Measurements from ENCODE around the gene CDK5R2.

The CDK5R2 gene

GRCh38 chr2:218961229-218961628 is 1.8 kb downstream of the CDK5R2 start:
- Histone ChIP-seq H3K4me3 (replicated peaks; ENCODE audit: insufficient read depth, low read length) (no peak overlapping the region), H3K27ac (replicated peaks) (no peak overlapping the region), H3K27me3 (ENCODE audit: insufficient read depth, poor library complexity, severe bottlenecking) (peaks cover 78% of the 10 kb centered on the region)
- DNase-seq (ENCODE audit: low read depth in 1 of 2, low spot score in 1 of 2): no peak
- TF ChIP-seq, protein P1, sequence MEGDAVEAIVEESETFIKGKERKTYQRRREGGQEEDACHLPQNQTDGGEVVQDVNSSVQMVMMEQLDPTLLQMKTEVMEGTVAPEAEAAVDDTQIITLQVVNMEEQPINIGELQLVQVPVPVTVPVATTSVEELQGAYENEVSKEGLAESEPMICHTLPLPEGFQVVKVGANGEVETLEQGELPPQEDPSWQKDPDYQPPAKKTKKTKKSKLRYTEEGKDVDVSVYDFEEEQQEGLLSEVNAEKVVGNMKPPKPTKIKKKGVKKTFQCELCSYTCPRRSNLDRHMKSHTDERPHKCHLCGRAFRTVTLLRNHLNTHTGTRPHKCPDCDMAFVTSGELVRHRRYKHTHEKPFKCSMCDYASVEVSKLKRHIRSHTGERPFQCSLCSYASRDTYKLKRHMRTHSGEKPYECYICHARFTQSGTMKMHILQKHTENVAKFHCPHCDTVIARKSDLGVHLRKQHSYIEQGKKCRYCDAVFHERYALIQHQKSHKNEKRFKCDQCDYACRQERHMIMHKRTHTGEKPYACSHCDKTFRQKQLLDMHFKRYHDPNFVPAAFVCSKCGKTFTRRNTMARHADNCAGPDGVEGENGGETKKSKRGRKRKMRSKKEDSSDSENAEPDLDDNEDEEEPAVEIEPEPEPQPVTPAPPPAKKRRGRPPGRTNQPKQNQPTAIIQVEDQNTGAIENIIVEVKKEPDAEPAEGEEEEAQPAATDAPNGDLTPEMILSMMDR (IDR thresholded peaks at IDR 0.05; ENCODE audit: insufficient read depth, low read length): no peak
- TF ChIP-seq GABPA (IDR thresholded peaks at IDR 0.05; ENCODE audit: low read depth): no peak
- TF ChIP-seq, protein P2, sequence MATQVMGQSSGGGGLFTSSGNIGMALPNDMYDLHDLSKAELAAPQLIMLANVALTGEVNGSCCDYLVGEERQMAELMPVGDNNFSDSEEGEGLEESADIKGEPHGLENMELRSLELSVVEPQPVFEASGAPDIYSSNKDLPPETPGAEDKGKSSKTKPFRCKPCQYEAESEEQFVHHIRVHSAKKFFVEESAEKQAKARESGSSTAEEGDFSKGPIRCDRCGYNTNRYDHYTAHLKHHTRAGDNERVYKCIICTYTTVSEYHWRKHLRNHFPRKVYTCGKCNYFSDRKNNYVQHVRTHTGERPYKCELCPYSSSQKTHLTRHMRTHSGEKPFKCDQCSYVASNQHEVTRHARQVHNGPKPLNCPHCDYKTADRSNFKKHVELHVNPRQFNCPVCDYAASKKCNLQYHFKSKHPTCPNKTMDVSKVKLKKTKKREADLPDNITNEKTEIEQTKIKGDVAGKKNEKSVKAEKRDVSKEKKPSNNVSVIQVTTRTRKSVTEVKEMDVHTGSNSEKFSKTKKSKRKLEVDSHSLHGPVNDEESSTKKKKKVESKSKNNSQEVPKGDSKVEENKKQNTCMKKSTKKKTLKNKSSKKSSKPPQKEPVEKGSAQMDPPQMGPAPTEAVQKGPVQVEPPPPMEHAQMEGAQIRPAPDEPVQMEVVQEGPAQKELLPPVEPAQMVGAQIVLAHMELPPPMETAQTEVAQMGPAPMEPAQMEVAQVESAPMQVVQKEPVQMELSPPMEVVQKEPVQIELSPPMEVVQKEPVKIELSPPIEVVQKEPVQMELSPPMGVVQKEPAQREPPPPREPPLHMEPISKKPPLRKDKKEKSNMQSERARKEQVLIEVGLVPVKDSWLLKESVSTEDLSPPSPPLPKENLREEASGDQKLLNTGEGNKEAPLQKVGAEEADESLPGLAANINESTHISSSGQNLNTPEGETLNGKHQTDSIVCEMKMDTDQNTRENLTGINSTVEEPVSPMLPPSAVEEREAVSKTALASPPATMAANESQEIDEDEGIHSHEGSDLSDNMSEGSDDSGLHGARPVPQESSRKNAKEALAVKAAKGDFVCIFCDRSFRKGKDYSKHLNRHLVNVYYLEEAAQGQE (IDR thresholded peaks at IDR 0.05; ENCODE audit: insufficient replicate concordance, low read depth): no peak
- no peak for TF ChIP-seq POLR2AphosphoS5 (IDR thresholded peaks at IDR 0.05; ENCODE audit: low read depth)
- no peak for TF ChIP-seq SPI1 (IDR thresholded peaks at IDR 0.05; ENCODE audit: borderline replicate concordance, low read depth)

DNA sequence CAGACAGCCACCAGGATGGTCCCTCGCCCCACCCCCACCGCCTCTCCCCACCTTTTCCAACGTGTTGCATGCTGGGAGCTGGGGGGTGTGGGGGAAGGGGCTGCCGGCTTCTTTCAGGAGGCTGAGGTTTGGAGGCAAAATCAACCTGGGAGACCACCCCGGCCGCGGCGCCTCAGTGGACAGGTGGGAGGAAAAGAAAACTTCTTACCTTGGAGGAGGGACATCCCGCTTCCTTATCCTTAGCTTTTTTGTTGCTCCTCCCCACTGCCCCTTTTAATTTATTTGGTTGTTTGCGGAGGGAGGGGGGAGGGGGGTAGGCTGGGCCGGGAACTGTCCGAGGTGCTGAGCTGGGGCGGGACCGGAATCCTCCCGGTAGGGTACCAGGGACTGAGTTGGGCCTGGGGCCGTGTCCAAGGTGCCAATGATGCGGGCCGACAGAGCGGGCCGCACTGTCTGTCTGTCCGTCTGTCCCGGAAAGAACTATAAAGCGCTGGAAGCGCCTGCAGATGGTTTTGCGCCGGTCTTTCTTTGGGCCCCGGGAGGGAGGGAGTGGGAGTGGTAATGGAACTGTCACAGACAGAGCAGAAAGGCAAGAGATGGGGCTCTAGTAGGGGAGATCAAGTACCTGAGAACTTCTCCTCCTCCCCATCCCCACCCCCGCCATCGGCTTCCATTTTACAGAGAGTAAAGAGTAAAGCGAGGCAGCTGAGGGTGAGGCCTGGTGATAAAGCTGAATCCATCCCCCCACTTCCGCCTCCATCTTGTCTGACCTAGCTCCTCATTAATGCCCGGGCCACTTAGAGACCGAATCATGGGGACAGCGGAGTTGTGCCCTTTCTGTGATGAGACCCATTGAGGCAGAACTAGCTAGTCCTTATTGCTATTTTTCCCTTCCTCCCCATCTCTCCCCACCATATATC is 2.4 kb downstream of the CDK5R2 start:
- DNase-seq (ENCODE audit: low read depth in 1 of 2, low spot score in 1 of 2): no peak
- Histone ChIP-seq H3K27me3 (ENCODE audit: insufficient read depth, poor library complexity, severe bottlenecking) (peaks cover 76% of the 10 kb centered on the region), H3K4me3 (replicated peaks; ENCODE audit: insufficient read depth, low read length) (no peak overlapping the region), H3K27ac (replicated peaks) (no peak overlapping the region)
- TF ChIP-seq SPI1 (IDR thresholded peaks at IDR 0.05; ENCODE audit: borderline replicate concordance, low read depth): no peak
- TF ChIP-seq, protein P2 (IDR thresholded peaks at IDR 0.05; ENCODE audit: insufficient replicate concordance, low read depth): peak; percentile 89

GRCh38 chr2:218962859-218963492 is 3.5 kb downstream of the CDK5R2 start:
- Histone ChIP-seq H3K27me3 (ENCODE audit: insufficient read depth, poor library complexity, severe bottlenecking) (peaks cover 68% of the 10 kb centered on the region), H3K4me3 (replicated peaks; ENCODE audit: insufficient read depth, low read length) (no peak overlapping the region)

More at GRCh38 chr2:218962859-218963492, 3.5 kb downstream of the CDK5R2 start:
- H3K27ac ChIP-seq (replicated peaks): no peak overlapping the region
- TF ChIP-seq GABPA (IDR thresholded peaks at IDR 0.05; ENCODE audit: low read depth) (no peak), POLR2AphosphoS5 (IDR thresholded peaks at IDR 0.05; ENCODE audit: low read depth) (no peak), SPI1 (IDR thresholded peaks at IDR 0.05; ENCODE audit: borderline replicate concordance, low read depth) (no peak)
- TF ChIP-seq, protein P2 (IDR thresholded peaks at IDR 0.05; ENCODE audit: insufficient replicate concordance, low read depth): peak; percentile 99
- TF ChIP-seq, protein P1 (IDR thresholded peaks at IDR 0.05; ENCODE audit: insufficient read depth, low read length): no peak
- peak in 1 of 2 experiments; percentile 22 for DNase-seq (ENCODE audit: low read depth in 1 of 2, low spot score in 1 of 2)
